ENCODE measurements around the gene ZNF691.

Gene ZNF691

DNA sequence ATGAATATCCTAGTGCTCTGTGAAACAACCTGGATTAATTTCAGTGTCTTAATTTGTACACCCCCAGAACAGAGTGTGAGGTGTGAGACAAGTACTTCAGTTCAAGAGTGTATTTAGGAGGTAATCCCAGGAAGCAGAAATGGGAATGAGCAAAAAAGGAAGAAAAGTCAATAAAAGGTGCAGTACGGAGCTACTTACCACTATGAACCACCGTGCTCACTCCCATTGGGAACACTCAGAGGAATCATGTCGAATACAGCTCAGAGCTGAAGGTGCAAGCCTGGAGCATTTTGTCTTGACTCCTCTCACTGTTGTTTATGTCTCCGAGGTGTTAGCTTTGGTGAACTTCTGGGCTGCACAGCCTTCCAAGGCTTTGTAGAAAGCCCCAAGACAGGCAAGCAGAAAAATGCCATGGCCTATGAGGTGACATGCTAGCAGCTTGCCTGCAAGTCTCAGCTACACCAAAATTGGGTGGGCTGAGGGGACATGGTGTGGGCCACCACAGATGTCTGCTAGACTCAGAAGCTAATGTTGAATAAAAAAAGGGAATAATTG, 21.9 kb upstream of the ZNF691 start:
- TF ChIP-seq TAF1 (IDR thresholded peaks at IDR 0.05; ENCODE audit: borderline replicate concordance, insufficient read depth, low read length) (no peak), POLR2AphosphoS5 (IDR thresholded peaks at IDR 0.05; ENCODE audit: low read depth, low read length) (no peak), SIN3A (IDR thresholded peaks at IDR 0.05; ENCODE audit: borderline replicate concordance, insufficient read depth, low read length) (no peak), FOXP2 (optimal IDR thresholded peaks at IDR 0.05; ENCODE audit: borderline replicate concordance, extremely low read depth, extremely low read length, insufficient read depth) (no peak)
- TF ChIP-seq, protein P1, sequence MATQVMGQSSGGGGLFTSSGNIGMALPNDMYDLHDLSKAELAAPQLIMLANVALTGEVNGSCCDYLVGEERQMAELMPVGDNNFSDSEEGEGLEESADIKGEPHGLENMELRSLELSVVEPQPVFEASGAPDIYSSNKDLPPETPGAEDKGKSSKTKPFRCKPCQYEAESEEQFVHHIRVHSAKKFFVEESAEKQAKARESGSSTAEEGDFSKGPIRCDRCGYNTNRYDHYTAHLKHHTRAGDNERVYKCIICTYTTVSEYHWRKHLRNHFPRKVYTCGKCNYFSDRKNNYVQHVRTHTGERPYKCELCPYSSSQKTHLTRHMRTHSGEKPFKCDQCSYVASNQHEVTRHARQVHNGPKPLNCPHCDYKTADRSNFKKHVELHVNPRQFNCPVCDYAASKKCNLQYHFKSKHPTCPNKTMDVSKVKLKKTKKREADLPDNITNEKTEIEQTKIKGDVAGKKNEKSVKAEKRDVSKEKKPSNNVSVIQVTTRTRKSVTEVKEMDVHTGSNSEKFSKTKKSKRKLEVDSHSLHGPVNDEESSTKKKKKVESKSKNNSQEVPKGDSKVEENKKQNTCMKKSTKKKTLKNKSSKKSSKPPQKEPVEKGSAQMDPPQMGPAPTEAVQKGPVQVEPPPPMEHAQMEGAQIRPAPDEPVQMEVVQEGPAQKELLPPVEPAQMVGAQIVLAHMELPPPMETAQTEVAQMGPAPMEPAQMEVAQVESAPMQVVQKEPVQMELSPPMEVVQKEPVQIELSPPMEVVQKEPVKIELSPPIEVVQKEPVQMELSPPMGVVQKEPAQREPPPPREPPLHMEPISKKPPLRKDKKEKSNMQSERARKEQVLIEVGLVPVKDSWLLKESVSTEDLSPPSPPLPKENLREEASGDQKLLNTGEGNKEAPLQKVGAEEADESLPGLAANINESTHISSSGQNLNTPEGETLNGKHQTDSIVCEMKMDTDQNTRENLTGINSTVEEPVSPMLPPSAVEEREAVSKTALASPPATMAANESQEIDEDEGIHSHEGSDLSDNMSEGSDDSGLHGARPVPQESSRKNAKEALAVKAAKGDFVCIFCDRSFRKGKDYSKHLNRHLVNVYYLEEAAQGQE (IDR thresholded peaks at IDR 0.05; ENCODE audit: insufficient read depth in 1 of 2, low read depth in 2 of 2, low read length in 2 of 2), result no peak

GRCh38 chr1:42825036-42825851, 21.2 kb upstream of the ZNF691 start:
- TF ChIP-seq SIN3A (IDR thresholded peaks at IDR 0.05; ENCODE audit: borderline replicate concordance, insufficient read depth, low read length), result no peak
- no peak for TF ChIP-seq FOXP2 (optimal IDR thresholded peaks at IDR 0.05; ENCODE audit: borderline replicate concordance, extremely low read depth, extremely low read length, insufficient read depth)

GRCh38 chr1:42830631-42831030, 15.8 kb upstream of the ZNF691 start:
- no peak for TF ChIP-seq TAF1 (IDR thresholded peaks at IDR 0.05; ENCODE audit: borderline replicate concordance, insufficient read depth, low read length)
- TF ChIP-seq POLR2AphosphoS5 (IDR thresholded peaks at IDR 0.05; ENCODE audit: low read depth, low read length), result no peak
- TF ChIP-seq FOXP2 (optimal IDR thresholded peaks at IDR 0.05; ENCODE audit: borderline replicate concordance, extremely low read depth, extremely low read length, insufficient read depth), result no peak
- TF ChIP-seq, protein P1 (IDR thresholded peaks at IDR 0.05; ENCODE audit: insufficient read depth in 1 of 2, low read depth in 2 of 2, low read length in 2 of 2), result no peak
- no peak for TF ChIP-seq SIN3A (IDR thresholded peaks at IDR 0.05; ENCODE audit: borderline replicate concordance, insufficient read depth, low read length)

DNA sequence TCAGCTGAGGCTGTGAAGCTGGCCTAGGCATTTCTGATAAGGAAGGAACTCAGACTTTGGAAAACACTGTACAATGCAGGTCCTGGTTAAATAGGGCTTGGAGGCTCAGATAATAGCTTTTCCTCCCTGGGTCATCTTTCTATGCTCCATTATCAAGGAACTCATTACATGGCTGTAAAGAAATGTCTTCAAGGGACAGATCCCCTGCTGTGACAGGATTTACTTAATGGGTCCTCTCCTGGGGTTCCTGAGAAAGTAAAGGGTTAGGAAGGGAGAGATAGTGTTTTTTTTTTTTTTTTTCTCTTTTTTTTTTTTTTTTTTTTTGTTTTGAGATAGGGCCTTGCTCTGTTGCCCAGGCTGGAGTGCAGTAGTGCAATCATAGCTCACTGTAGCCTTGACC, 15.1 kb upstream of the ZNF691 start:
- TF ChIP-seq, protein P1 (IDR thresholded peaks at IDR 0.05; ENCODE audit: insufficient read depth in 1 of 2, low read depth in 2 of 2, low read length in 2 of 2), result no peak
- no peak for TF ChIP-seq TAF1 (IDR thresholded peaks at IDR 0.05; ENCODE audit: borderline replicate concordance, insufficient read depth, low read length)
- TF ChIP-seq FOXP2 (optimal IDR thresholded peaks at IDR 0.05; ENCODE audit: borderline replicate concordance, extremely low read depth, extremely low read length, insufficient read depth), result no peak
- no peak for TF ChIP-seq SIN3A (IDR thresholded peaks at IDR 0.05; ENCODE audit: borderline replicate concordance, insufficient read depth, low read length)
- TF ChIP-seq POLR2AphosphoS5 (IDR thresholded peaks at IDR 0.05; ENCODE audit: low read depth, low read length), result no peak

GRCh38 chr1:42832641-42833240, 13.7 kb upstream of the ZNF691 start:
- no peak for TF ChIP-seq POLR2AphosphoS5 (IDR thresholded peaks at IDR 0.05; ENCODE audit: low read depth, low read length)
- TF ChIP-seq TAF1 (IDR thresholded peaks at IDR 0.05; ENCODE audit: borderline replicate concordance, insufficient read depth, low read length), result no peak
- TF ChIP-seq SIN3A (IDR thresholded peaks at IDR 0.05; ENCODE audit: borderline replicate concordance, insufficient read depth, low read length), result no peak
- TF ChIP-seq, protein P1 (IDR thresholded peaks at IDR 0.05; ENCODE audit: insufficient read depth in 1 of 2, low read depth in 2 of 2, low read length in 2 of 2), result no peak
- TF ChIP-seq FOXP2 (optimal IDR thresholded peaks at IDR 0.05; ENCODE audit: borderline replicate concordance, extremely low read depth, extremely low read length, insufficient read depth), result no peak
